DLD1 (cell line): ENCODE measurements around the gene CSN2.
"Not testable (repeated sequence)": the region's sequence is repeated elsewhere in the genome, so short reads cannot be mapped to it uniquely, and the experiment has no call there.

ENCODE experiments used
- in situ Hi-C: cut with HindIII; loops from 2 replicates; pipeline ENCODE4 v1.10.0; 2017; ENCODE audit warnings: low sequenced_read_pairs

The CSN2 gene, protein sequence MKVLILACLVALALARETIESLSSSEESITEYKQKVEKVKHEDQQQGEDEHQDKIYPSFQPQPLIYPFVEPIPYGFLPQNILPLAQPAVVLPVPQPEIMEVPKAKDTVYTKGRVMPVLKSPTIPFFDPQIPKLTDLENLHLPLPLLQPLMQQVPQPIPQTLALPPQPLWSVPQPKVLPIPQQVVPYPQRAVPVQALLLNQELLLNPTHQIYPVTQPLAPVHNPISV

DNA sequence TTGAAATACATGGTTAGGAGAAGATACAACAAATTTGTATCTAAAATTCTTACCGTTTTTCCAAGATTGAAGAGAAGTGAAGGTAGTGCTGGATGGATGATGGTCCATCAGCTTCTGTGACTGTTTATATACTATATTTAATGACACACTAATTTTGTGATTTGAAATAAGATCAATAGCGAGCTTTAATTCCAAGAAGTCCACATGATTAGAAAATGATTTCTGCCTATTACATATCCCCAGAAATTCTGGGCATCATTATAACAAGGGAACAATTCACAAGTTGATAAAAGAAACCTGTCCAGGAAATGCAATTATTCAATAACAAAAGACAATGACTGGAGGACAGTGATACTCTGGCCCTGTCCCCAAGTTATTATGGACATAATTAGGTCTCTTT lies at the start of gene CSN2:
TSS of gene CSN2 (minus strand) at position 101 of the 400 bp plus-strand sequence. CDS start 4,733 bp downstream, outside the sequence.
- in situ Hi-C loops = no loop called here

DNA sequence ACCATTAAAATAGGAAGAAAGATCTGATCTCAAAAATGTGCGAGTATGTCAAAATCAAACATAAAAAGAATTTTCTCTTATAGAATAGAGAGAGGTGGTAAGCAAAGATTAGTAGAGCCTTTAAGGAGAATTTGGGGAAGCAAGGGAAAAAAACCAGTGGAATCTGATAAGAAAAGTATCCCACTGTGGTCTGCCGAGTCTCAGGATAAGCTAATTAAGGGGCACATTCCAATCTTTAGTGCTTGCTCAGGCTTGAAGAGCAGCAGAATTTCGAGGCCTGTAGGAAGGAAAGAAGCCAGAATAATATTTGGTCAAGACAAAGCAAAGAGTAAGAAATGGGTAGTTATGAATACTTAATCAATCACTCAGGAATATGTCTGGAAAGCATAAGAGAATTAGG lies 43.2 kb upstream of the CSN2 start:
- in situ Hi-C loops = no loop called here

DNA sequence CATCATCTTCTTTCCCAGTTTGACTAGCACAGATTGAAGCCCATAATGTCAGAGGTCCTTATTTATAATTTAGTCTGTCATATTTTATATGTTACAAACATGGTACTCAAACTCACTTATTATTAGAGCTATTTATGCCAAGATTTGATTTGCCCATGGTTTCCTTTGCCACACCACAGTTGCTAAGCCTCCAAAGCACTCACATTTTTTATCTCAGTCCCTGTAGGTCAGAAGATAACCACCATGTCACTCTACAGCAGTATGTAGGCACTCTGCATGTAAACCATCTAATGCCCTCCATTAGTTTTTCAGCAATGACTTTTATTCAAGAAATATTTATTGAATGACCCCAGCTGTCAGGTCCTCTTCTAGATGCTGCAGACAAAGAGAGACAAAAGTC lies 37.0 kb upstream of the CSN2 start:
- in situ Hi-C loops = no loop called here

DNA sequence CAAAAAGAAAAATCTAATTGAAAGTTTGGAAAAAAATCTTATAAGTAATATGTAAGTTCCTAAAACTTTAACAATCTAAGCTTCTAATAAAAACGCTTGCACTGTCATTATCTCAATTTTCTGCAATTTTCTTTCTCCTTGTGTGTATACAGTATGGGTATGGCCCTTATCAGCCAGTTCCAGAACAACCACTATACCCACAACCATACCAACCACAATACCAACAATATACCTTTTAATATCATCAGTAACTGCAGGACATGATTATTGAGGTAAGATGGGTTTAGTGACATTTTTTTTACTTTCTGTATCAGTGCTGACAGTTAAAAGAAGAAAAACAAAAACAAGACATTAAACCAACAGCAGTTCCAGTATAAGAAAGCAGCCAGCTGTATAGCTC lies 35.2 kb upstream of the CSN2 start:
- in situ Hi-C loops = no loop called here

DNA sequence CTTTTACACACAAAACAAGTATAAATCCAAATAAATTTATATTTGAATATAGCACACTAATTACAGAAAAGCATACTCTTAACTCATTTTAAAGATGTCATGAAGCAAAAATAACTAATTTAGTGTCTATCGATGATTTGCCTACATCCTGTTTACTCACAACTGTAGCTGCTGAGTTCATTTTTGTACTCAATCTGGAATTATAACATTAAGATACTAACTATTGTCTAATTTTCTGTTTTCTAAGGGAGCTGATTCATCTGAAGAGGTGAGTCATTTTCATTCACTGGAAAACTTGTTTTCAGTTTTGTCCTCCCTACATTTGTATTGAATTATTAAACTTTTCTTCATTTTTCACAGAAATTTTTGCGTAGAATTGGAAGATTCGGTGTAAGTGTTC lies 33.9 kb upstream of the CSN2 start:
- in situ Hi-C loops = loop anchor here (10.0 kb wide), 1 partner anchor 55 kb away; the partner anchor contains the start of gene HTN1

DNA sequence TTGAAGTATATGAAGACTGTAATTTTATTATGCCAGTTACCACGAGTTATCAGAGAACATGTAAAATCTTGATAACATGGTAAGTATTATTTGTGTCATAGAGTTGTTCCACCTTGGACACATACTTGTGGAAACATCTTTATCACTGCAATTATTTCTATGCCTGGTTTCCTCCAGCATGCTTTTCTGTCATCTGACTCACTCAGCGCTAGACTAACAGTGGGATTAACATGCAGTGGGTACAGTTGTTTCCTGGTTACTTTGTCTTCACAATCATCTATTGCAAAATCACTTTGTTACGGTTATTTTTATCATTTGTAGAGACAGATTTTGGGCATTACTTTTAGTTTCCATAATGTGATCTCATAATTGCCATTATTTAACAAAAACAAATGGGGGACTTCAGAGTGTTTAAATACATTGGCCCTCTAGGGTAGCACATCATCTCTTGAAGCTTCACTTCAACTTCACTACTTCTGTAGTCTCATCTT lies 30.0 kb upstream of the CSN2 start, which contains the start of gene STATH:
TSS of gene STATH (plus strand) at position 441 of the 491 bp plus-strand sequence. CDS start 2,472 bp downstream, outside the sequence.
- in situ Hi-C loops = loop anchor here (10.0 kb wide), 1 partner anchor 59 kb away; the partner anchor contains the start of gene HTN1

DNA sequence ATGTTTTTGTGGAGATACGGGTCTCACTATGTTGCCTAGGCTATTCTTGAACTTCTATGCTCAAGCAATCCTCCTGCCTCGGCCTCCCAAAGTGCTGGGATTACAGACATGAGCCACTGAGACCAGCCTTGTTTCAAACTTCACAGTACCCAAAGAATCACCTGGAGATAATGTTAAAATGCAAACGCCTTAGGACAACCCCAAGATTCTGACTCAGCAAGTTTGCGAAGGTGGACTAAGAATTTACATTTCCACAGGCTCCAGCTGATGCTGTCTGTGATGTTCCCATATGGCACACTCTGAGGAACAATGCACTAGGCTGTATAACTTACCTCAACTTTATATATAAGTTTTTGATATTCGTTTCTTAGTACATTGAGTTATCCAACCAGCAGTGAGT lies 29.3 kb upstream of the CSN2 start:
- in situ Hi-C loops = loop anchor here (10.0 kb wide), 1 partner anchor 60 kb away; the partner anchor contains the start of gene HTN1

DNA sequence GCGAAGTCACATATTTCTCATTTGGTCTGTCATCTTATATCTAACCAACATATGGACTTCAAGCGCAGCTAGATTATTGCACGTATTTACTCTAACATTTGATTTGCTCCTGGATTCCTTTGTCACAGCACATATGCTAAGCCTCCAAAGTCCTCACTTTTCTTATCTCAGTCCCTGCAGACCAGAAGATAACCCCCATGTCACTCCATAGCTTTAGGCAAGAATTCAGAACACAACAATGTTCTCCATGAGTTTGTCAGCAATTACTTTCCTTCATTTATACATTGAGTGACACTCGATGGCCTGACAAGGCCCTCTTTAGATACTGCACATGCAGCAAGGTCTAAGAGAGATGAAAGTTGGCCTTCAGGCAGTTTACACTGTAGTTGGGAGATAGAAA lies 25.5 kb upstream of the CSN2 start:
- in situ Hi-C loops = loop anchor here (10.0 kb wide), 1 partner anchor 64 kb away; the partner anchor contains the start of gene HTN1

DNA sequence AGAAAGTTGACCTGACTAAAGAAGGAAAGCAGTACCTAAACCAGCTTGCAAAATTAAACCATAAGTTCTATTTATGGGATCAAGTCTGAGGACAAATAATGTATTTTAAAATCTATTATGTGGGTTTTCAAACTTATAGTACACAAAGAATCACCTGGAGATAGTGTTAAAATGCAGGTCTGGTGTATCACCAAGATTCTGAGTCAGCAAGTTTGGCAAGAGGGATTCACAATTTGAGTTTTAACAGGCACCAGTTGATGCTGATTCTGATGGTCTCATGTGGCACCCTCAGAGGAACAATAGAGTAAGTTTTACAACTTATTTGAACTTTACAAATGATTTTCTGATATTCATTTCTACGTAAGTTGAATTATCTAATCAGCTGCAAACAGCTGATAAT lies 21.1 kb upstream of the CSN2 start:
- in situ Hi-C loops = no loop called here

DNA sequence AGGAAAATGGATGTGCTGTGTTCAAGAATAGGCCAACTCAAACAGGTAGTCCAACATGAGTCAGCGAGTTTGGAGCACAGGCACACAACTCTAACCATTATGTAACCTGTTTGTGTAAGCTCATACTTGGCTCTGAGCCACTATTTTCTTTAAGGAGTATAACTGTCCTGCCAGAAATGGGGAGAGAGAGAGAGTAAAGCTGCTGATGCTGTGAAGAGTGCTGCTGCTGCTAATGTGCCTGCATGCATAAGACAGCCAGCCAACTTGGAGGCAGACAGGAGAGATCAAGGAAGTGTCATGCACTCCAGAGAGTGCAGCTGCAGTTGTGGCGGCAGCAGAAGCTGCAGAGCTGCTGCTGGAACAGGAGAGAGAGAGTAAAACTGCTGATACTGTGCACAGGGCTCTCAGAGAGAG lies 18.5 kb upstream of the CSN2 start:
- in situ Hi-C loops = no loop called here

DNA sequence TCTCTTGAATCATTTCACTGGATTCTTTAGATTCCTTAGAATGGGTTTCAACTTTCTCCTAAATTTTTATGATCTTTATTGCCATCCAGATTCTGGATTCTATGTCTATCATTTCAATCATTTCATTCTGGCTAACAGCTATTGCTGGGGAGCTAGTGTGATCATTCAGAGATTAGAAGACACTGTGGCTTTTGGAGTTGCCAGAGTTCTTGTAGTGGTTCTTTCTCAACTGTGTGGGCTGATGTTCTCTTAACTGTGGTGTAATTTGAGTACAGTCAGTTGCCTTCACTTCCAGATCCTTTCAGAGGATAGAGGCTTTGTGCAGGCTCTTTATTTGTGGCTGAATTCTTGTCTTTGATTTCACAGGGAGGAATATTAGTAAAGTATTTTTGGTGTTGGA lies 12.1 kb upstream of the CSN2 start:
- in situ Hi-C loops = no loop called here

DNA sequence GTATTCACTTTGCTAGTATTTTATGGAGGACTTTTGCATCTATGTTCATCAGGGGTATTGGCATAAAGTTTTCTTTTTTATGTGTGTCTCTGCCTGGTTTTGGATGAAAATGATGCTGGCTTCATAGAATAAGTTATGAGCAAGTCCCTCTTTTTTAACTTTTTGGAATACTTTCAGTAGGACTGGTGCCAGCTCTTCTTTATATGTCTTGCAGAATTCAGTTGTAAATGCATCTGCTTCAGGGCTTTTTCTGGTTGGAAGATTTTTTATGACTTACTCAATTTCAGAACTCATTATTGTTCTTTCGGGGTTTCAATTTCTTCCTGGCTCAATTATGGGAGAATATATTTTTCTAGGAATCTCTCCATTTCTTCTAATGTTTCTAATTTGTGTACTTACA lies 9.1 kb upstream of the CSN2 start:
- in situ Hi-C loops = no loop called here

DNA sequence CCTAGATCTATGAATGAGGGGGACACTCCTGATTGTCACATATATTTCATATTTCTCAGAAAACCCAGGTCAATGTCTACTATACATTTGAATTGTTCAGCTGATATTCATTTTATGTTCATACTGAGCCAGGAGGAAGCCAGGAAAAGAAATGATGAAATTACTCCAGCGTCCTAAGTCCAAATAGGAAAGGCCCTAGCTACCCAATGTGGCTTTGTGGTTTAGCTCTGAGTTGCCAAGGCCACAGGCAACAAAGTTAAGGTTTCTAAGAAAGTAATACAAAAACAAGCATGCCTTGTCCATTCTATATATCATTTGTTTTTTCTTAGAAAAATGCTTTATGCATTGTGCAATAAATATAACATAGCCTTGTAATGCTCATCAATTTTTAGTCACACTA lies 4.5 kb upstream of the CSN2 start:
- in situ Hi-C loops = no loop called here

DNA sequence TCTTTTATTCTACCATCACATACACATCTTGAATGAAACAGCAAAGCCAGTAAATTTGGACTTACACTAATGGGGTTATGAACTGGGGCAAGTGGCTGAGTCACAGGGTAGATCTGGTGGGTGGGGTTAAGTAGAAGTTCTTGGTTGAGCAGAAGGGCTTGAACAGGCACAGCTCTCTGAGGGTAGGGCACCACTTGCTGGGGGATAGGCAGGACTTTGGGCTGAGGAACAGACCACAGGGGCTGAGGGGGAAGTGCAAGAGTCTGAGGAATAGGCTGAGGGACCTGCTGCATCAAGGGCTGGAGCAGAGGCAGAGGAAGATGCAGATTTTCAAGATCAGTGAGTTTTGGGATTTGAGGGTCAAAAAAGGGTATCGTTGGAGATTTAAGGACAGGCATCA lies 8.3 kb downstream of the CSN2 start:
- in situ Hi-C loops = no loop called here

DNA sequence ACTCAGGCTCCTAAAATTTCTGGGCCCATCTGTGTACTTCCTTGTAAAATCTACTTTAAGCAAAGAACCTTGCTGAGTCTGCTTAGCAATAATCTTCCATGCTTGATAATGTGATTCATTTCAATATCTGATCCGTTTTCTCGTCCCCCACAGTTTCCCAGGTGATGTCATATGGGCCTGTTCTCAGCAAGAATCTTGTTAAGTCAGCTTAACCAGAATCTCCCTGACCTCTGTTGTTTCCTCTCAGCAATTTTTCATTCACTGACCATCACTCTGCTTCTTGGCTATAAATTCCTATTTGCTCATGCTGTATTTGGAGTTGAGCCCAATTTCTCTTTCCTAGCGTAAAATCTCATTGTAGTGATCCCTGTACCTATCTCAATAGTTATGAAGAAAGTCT lies 13.9 kb downstream of the CSN2 start:
- in situ Hi-C loops = no loop called here

DNA sequence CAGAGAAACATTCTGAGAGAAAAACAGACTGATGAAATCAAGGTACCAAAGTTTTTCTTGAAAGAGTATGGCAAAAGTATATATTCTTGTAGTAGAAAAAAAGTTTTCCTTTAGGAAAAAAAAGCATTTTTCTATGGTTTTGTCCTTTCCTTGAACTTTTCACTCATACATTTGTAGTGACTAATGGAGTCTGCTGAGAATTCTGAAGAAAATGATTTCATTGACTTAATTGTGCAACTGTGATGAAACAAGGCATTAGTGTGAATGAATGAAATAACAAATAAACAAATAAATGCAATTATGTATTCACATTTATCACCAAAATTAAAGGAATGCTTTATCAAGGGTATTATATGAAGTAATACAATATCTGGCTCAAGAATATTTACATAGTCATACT lies 29.0 kb downstream of the CSN2 start:
- in situ Hi-C loops = no loop called here

DNA sequence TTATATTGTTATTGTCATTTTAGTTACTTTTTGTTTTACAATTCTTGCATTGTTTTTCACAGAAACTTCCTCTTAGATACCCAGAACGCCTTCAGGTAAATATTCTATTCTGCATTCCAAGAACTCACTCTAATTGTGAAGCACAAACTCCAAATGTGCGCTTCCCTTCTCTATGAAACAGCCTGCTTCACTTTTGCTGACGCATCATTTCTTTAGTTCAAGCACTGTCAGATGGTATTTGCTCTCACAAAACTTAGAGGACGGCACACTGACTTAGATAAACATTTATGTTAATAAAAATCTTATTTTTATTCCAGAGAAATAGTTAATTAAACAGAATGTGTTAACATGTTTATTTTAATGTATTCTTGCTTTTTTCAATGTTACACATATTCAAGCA lies 31.4 kb downstream of the CSN2 start:
- in situ Hi-C loops = no loop called here

DNA sequence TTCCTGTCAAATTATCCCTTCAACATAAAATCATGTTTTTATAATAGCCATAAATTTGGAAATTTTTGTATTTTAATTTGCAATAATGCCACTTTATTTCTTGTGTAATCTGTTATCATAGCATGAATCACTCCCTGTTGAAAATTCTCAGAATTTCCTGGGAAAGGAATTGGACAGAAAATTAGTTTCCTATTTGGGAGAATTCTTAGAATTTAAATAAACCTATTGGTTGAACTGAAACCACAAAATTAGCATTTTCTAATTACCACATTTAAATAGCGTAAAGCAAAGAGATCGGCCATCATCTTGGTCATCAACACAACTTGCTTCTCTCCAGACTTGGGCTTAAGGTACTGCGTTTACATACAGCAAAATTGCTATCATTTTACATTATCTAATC lies 34.8 kb downstream of the CSN2 start, which contains the start of gene CSN1S1:
TSS of gene CSN1S1 (plus strand) at position 301 of the 400 bp plus-strand sequence. CDS start 1,488 bp downstream, outside the sequence.
- in situ Hi-C loops = no loop called here

DNA sequence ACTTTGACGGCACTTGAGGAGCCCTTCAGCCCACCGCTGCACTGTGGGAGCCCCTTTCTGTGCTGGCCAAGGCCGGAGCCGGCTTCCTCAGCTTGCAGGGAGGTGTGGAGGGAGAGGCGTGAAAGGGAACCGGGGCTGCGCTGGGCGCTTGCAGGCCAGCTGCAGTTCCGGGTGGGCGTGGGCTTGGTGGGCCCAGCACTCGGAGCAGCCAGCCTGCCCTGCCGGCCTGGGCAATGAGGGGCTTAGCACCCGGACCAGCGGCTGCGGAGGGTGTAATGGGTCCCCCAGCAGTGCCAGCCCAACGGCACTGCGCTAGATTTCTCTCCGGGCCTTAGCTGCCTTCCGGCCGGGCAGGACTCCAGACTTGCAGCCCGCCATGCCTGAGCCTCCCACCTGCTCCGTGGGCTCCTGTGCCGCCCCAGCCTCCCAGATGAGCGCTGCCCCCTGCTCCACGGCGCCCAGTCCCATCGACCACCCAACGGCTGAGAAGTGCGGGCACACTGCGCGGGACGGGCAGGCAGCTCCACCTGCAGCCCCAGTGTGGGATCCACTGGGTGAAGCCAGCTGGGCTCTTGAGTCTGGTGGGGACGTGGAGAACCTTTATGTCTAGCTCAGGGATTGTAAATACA lies 41.6 kb downstream of the CSN2 start:
- in situ Hi-C loops = not testable (repeated sequence)

DNA sequence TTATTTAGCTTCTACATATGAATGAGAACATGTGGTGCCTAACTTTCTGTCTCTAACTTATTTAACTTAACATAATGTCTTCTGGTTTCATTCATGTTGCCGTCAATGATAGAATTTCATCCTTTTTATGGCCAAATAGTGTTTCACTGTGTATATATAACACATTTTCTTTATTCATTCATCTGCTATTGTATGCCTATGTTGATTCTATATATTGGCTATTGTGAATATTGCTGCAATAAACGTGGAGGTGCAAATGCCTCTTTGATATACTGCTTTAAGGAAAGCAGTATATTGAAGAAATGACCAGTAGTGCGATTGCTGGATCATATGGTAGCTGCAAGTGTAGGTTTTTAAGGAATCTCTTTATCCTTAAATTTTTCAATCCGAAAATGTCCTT lies 44.7 kb downstream of the CSN2 start:
- in situ Hi-C loops = no loop called here

DNA sequence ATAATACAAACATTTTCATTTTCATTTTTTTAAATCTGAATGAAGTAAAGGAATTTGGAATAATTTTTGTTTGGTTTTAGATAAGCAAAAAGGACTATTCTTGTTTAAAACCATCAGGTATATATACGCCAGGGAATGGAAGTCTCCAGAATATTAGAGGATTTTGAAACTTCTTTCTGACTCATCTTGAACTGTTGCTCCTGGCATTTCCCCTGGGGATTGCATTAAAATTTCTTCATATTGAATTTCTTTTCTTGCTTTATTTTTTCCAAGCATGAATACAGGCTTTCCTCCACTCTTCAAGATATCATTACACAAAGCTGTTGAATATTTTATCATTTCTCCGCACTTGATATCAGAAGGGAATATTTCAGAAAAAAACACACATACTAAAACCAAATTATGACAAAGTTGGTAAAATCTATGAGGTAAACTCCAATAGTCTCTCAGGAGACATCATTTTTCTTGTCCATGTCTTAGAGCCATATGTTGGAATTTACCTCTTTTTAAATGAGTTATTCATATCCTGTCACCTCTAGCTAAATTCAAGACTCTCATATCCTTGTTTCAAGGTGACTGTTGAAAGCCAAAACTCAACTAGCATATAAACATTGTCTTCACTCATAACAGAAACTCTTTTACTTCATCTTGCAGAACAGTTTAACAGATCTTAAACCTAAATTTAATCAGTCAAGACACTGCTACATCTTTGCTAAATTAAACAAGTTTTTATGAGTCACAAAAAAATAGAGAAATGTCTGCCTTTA lies 55.3 kb downstream of the CSN2 start:
- in situ Hi-C loops = no loop called here
